Measurements from ENCODE around the gene MTPN.

DNA sequence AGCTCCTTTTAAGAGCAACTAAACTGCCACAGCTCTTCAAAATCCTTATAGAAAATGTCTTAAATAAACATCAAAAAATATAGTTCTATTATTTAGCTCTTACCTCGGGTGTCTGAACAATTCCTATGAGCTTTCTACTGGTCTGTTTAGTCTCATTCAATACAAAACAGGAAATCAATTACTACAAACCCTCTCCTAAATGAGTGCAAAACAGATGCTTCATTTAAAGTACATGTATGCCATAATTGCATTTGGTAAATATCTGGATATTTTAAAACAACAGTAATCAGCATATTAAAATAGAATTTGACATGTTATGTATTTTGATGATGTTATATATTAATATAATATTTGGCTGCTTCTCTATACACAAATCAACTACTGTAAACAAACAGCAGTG is 38.5 kb upstream of the MTPN start:
- TF ChIP-seq, protein P1, sequence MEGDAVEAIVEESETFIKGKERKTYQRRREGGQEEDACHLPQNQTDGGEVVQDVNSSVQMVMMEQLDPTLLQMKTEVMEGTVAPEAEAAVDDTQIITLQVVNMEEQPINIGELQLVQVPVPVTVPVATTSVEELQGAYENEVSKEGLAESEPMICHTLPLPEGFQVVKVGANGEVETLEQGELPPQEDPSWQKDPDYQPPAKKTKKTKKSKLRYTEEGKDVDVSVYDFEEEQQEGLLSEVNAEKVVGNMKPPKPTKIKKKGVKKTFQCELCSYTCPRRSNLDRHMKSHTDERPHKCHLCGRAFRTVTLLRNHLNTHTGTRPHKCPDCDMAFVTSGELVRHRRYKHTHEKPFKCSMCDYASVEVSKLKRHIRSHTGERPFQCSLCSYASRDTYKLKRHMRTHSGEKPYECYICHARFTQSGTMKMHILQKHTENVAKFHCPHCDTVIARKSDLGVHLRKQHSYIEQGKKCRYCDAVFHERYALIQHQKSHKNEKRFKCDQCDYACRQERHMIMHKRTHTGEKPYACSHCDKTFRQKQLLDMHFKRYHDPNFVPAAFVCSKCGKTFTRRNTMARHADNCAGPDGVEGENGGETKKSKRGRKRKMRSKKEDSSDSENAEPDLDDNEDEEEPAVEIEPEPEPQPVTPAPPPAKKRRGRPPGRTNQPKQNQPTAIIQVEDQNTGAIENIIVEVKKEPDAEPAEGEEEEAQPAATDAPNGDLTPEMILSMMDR (IDR thresholded peaks at IDR 0.05): no peak
- no peak for TF ChIP-seq EZH2phosphoT487 (IDR thresholded peaks at IDR 0.05)

Data from neural progenitor cell (in vitro differentiated cells).